Endothelial cell (in vitro differentiated cells): ENCODE results near the gene AGBL4. TPM values are rescaled to one million over a fixed set of nuclear protein-coding genes. Genes with fewer than 3 reads are reported as not detected.

ENCODE experiments used
- DNase-seq: peaks from one replicate; pipeline ENCODE4 v3.0.0; 2021; ENCODE audit warnings: low spot score
- H3K27ac Mint-ChIP-seq: one replicate; pipeline ENCODE4 v1.8.0; 2021; ENCODE audit warnings: mixed read lengths, inconsistent platforms; ENCODE audit not compliant: unreplicated experiment
- H3K27me3 Mint-ChIP-seq: one replicate; pipeline ENCODE4 v1.8.0; 2021; ENCODE audit warnings: mild to moderate bottlenecking, moderate library complexity, mixed read lengths, inconsistent platforms; ENCODE audit not compliant: unreplicated experiment
- H3K36me3 Mint-ChIP-seq: one replicate; pipeline ENCODE4 v1.8.0; 2021; ENCODE audit warnings: mild to moderate bottlenecking, low read depth, mixed read lengths, inconsistent platforms; ENCODE audit not compliant: unreplicated experiment
- H3K4me1 Mint-ChIP-seq: one replicate; pipeline ENCODE4 v1.8.0; 2021; ENCODE audit warnings: mild to moderate bottlenecking, mixed read lengths, inconsistent platforms; ENCODE audit not compliant: unreplicated experiment
- H3K4me3 Mint-ChIP-seq: one replicate; pipeline ENCODE4 v1.8.0; 2021; ENCODE audit warnings: mild to moderate bottlenecking, mixed read lengths, inconsistent platforms; ENCODE audit not compliant: unreplicated experiment
- H3K9me3 Mint-ChIP-seq: one replicate; pipeline ENCODE4 v1.8.0; 2021; ENCODE audit warnings: mixed read lengths, inconsistent platforms; ENCODE audit not compliant: unreplicated experiment
- total RNA-seq: library from RNA; stranded (reverse); fragmentation: NEBNext Ultra II Directional; extraction: Animal tissue kit (Norgen Biotek cat#: 25700); gene quantifications from one replicate; pipeline ENCODE4 v1.2.1, GENCODE V29; 2021; ENCODE audit not compliant: unreplicated experiment
- TF ChIP-seq, protein P1 (sequence below): fragments of 200-600 bp; sonication (generic); IDR thresholded peaks from one replicate; pipeline ENCODE4 v1.5.0; 2021; ENCODE audit warnings: antibody characterized with exemption; ENCODE audit not compliant: unreplicated experiment

Gene AGBL4
- total RNA-seq, 1 donor from 2014 or later, result 0.51 TPM

GRCh38 chr1:48725341-48726046 lies 1298.3 kb downstream of the AGBL4 start:
- Mint-ChIP-seq H3K4me1 (no peaks in the 10 kb centered on the region), H3K27me3 (peaks cover 3% of the 10 kb centered on the region), H3K36me3 (no peaks in the 10 kb centered on the region), H3K4me3 (no peak overlapping the region), H3K9me3 (no peaks in the 10 kb centered on the region), H3K27ac (no peak overlapping the region)
- no peak for DNase-seq
- TF ChIP-seq, protein P1, sequence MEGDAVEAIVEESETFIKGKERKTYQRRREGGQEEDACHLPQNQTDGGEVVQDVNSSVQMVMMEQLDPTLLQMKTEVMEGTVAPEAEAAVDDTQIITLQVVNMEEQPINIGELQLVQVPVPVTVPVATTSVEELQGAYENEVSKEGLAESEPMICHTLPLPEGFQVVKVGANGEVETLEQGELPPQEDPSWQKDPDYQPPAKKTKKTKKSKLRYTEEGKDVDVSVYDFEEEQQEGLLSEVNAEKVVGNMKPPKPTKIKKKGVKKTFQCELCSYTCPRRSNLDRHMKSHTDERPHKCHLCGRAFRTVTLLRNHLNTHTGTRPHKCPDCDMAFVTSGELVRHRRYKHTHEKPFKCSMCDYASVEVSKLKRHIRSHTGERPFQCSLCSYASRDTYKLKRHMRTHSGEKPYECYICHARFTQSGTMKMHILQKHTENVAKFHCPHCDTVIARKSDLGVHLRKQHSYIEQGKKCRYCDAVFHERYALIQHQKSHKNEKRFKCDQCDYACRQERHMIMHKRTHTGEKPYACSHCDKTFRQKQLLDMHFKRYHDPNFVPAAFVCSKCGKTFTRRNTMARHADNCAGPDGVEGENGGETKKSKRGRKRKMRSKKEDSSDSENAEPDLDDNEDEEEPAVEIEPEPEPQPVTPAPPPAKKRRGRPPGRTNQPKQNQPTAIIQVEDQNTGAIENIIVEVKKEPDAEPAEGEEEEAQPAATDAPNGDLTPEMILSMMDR, result no peak

DNA sequence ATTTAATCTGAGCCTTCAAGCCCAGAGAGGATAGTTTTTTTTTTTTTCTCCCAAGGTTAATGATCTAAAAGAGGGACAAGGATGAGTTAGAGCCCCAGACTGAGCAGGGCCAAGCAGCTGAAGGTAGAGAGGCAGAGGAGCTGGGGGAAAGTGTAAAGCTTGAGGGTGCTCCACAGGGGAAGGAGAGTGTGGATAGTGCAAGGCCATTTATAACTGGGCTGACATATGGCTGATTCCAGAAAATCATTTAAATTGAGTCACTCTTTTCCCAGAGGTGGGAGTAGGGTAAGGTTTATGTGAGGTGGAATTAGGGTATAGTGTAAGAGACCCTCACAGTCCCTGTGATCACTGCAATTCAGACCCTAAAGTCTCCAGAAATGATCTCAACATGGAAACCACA lies 1302.8 kb downstream of the AGBL4 start:
- Mint-ChIP-seq H3K27ac (no peak overlapping the region), H3K9me3 (no peaks in the 10 kb centered on the region), H3K4me1 (no peaks in the 10 kb centered on the region), H3K4me3 (no peak overlapping the region), H3K27me3 (peaks cover 5% of the 10 kb centered on the region), H3K36me3 (no peaks in the 10 kb centered on the region)
- TF ChIP-seq, protein P1, result no peak
- no peak for DNase-seq

GRCh38 chr1:48718705-48719104 lies 1305.0 kb downstream of the AGBL4 start:
- Mint-ChIP-seq H3K27ac (no peak overlapping the region), H3K9me3 (no peaks in the 10 kb centered on the region), H3K27me3 (peaks cover 5% of the 10 kb centered on the region), H3K4me1 (peaks cover 8% of the 10 kb centered on the region), H3K4me3 (no peak overlapping the region), H3K36me3 (no peaks in the 10 kb centered on the region)
- TF ChIP-seq, protein P1, result no peak
- no peak for DNase-seq

- Mint-ChIP-seq H3K4me1 (peaks cover 8% of the 10 kb centered on the region), H3K27me3 (peaks cover 4% of the 10 kb centered on the region), H3K27ac (no peak overlapping the region), H3K36me3 (no peaks in the 10 kb centered on the region), H3K4me3 (no peak overlapping the region), H3K9me3 (no peaks in the 10 kb centered on the region)
- DNase-seq, result no peak
- TF ChIP-seq, protein P1, result no peak
Measured at GRCh38 chr1:48718116-48718630, 1305.6 kb downstream of the AGBL4 start.

DNA sequence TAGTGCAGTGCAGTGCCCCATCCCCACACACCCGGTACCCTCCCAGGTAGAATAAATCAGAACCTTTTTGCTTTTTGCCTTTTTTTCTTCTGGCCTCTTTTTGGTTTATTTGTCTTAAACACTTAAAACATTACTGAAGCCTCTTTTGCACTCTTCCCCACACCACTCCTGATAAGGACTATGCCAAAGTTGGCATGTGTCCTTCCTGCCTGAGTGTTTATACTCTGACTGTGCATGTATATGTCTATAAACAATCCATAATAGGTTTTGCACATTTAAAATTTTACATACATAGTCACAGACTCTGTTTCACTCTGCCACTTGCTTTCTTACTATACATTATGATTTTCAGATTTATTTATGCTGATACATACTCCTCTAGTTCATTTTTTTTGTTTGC lies 1306.7 kb downstream of the AGBL4 start:
- Mint-ChIP-seq H3K4me1 (peaks cover 10% of the 10 kb centered on the region), H3K27ac (no peak overlapping the region), H3K9me3 (no peaks in the 10 kb centered on the region), H3K4me3 (no peak overlapping the region), H3K27me3 (peaks cover 4% of the 10 kb centered on the region), H3K36me3 (no peaks in the 10 kb centered on the region)
- TF ChIP-seq, protein P1, result no peak
- DNase-seq, result no peak
